Tibial nerve (tissue), 4 donors: ENCODE data around the gene TC2N. TPM values are rescaled to one million over a fixed set of nuclear protein-coding genes. Genes with fewer than 3 reads are reported as not detected.

Experiments
- DNase-seq, 2 donors: peaks; one replicate each; pipeline ENCODE4 v3.0.0-alpha.2; 2019; ENCODE audit warnings: low spot score in 2 of 2
- H3K27ac ChIP-seq, 4 donors: fragments of 200-600 bp; sonication (generic) in 3 of 4; one replicate each; pipeline ENCODE4 v1.5.1; 2017 to 2019; ENCODE audit warnings: mild to moderate bottlenecking in 1 of 4
- H3K27me3 ChIP-seq, 2 donors: fragments of 200-600 bp; sonication (generic) in 1 of 2; one replicate each; pipeline versions ENCODE4 v1.5.1 to v1.6.0; 2017 to 2019
- H3K36me3 ChIP-seq, 3 donors: fragments of 200-600 bp; sonication (generic); one replicate each; pipeline ENCODE4 v1.5.1; 2018 to 2019
- H3K4me1 ChIP-seq, 4 donors: fragments of 200-600 bp; sonication (generic) in 3 of 4; one replicate each; pipeline ENCODE4 v1.5.1; 2017 to 2019
- H3K4me3 ChIP-seq, 4 donors: fragments of 200-600 bp; sonication (generic) in 3 of 4; one replicate each; pipeline ENCODE4 v1.5.1; 2017 to 2019; ENCODE audit warnings: mild to moderate bottlenecking in 1 of 4, moderate library complexity in 1 of 4
- H3K9me3 ChIP-seq, 4 donors: fragments of 200-600 bp; sonication (generic) in 3 of 4; one replicate each; pipeline ENCODE4 v1.5.1; 2017 to 2019
- CTCF ChIP-seq, 5 experiments: fragments of 200-600 bp in 3 of 5; fragments of 450-650 bp in 2 of 5; sonication (generic) in 3 of 5; IDR thresholded peaks; one replicate each; pipeline ENCODE4 v1.5.1; 2016 to 2019; ENCODE audit warnings: antibody characterized with exemption in 5 of 5, mild to moderate bottlenecking in 3 of 5, moderate library complexity in 2 of 5
- EP300 ChIP-seq, 2 donors: sonication (generic); formaldehyde crosslinking; IDR thresholded peaks; one replicate each; pipeline ENCODE4 v1.6.1; 2017; ENCODE audit warnings: antibody characterized with exemption in 2 of 2, mild to moderate bottlenecking in 1 of 2
- POLR2A ChIP-seq, 2 donors: fragments of 450-650 bp; IDR thresholded peaks; one replicate each; pipeline ENCODE4 v1.6.1; 2017; ENCODE audit warnings: antibody characterized with exemption in 2 of 2, mild to moderate bottlenecking in 2 of 2, moderate library complexity in 2 of 2
- WGBS, 2 donors: methylation state at CpG; one replicate each; pipeline ENCODE4 v1.1.5; 2018; 5-methylcytosine and 5-hydroxymethylcytosine counted together
- total RNA-seq, 4 donors: library from RNA; depleted of rRNA; stranded (reverse); fragments of >200 nt; gene quantifications; one replicate each; pipeline ENCODE4 v1.1.0, GENCODE V29; 2016

The TC2N gene
- total RNA-seq, 4 donors from 2014 or later, result 23.4 to 35.2 (median 25.7) TPM

DNA sequence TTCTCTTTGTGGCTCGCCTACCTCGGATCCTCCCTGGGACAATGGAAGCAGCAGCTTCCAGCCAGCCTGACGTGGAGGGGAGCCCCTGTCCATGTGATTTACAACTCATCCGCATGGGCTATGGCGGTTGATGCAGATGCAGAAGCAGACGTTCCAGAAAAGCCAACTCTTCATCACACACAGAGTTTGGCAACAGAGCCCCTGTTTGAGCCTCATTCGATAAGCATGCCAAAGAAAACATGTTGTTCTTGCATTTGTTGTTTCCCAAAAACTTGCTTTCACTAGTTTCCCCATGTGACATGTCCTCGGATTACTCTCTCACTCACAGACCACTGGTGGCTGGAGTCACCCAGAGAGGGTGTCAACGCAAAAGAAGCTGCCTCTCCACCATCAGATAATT lies 16.4 kb upstream of the TC2N start:
- H3K36me3 ChIP-seq, result peaks cover 0 to 34% (median 9%) of the 10 kb centered on the region in 3 donors
- TF ChIP-seq CTCF (IDR thresholded peaks at IDR 0.05), result no peak
- TF ChIP-seq EP300 (IDR thresholded peaks at IDR 0.05), result peak in 1 of 2 donors; percentile 78
- H3K4me3 ChIP-seq, result no peak overlapping the region
- peaks cover 0 to 38% (median 5%) of the 10 kb centered on the region in 4 donors for H3K4me1 ChIP-seq
- H3K9me3 ChIP-seq, result no peaks in the 10 kb centered on the region
- DNase-seq, result peak; percentile 28 to 62
- H3K27ac ChIP-seq, result peak overlapping the region in 3 of 4 donors; percentile 47 to 72 (median 48)
- no peaks in the 10 kb centered on the region for H3K27me3 ChIP-seq
- WGBS, 2 donors, result 50 to 57% methylated on average over 9 of the region's 9 CpGs

DNA sequence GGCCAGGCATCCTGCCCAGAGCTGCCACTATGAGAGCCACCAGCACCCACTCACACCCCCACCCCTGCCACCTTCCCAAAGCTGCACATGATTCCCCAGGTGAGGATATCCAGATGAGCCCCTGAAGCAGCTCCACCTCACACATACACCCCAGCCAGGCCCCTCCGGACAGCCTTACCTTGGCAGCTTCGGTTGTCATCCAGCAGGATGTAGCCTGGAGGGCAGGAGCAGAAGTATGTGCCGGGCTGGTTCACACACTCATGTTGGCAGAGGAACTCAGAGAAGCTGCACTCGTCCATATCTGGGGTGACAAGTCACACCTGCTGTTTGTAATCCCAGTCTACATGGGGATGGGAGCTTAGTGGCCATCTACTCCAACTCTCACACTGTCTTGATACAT lies 15.4 kb upstream of the TC2N start:
- no peaks in the 10 kb centered on the region for H3K27me3 ChIP-seq
- TF ChIP-seq CTCF (IDR thresholded peaks at IDR 0.05) (no peak), EP300 (IDR thresholded peaks at IDR 0.05) (no peak), POLR2A (IDR thresholded peaks at IDR 0.05) (no peak)
- DNase-seq, result no peak
- H3K36me3 ChIP-seq, result peaks cover 0 to 44% (median 9%) of the 10 kb centered on the region in 3 donors
- H3K4me3 ChIP-seq, result no peak overlapping the region
- H3K9me3 ChIP-seq, result no peaks in the 10 kb centered on the region
- H3K27ac ChIP-seq, result peak overlapping the region in 1 of 4 donors; percentile 67
- 89 to 94% methylated on average over 4 of the region's 4 CpGs for WGBS, 2 donors
- peaks cover 0 to 30% (median under 1%) of the 10 kb centered on the region in 4 donors for H3K4me1 ChIP-seq

GRCh38 chr14:91882369-91882768 lies 15.0 kb upstream of the TC2N start:
- Histone ChIP-seq H3K4me1 (peaks cover 0 to 30% (median 0%) of the 10 kb centered on the region in 4 donors), H3K27ac (peak overlapping the region in 1 of 4 donors; percentile 67)
- DNase-seq, result no peak

DNA sequence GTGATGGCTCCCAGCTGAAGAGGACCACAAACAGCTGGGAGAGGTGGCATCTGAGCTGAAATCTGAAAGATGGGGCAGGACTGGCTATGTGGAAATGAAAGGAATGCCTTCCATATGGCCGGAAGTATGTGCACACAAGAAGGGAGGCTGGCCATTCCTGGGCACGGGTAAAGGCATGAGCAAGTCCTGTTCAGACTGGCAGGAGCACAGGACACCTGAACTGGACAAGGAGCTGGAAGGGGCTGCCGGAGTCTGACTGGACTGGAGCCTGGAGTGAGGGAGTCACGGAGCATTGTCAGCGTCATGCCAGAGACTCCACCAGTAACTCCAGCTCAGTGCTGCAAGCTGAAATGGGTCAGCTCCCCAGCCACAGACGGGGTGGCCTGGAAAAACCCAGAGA lies 11.9 kb upstream of the TC2N start:
- Histone ChIP-seq H3K9me3 (no peaks in the 10 kb centered on the region), H3K36me3 (peaks cover 0 to 68% (median 9%) of the 10 kb centered on the region in 3 donors), H3K4me1 (peaks cover 0 to 12% (median under 1%) of the 10 kb centered on the region in 4 donors), H3K4me3 (no peak overlapping the region), H3K27ac (peak overlapping the region in 1 of 4 donors; percentile 0), H3K27me3 (no peaks in the 10 kb centered on the region)
- WGBS, 2 donors, result 77 to 91% methylated on average over 6 of the region's 6 CpGs
- TF ChIP-seq EP300 (IDR thresholded peaks at IDR 0.05), result no peak
- no peak for TF ChIP-seq CTCF (IDR thresholded peaks at IDR 0.05)
- TF ChIP-seq POLR2A (IDR thresholded peaks at IDR 0.05), result no peak
- DNase-seq, result no peak

More at GRCh38 chr14:91882369-91882768, 15.0 kb upstream of the TC2N start:
- H3K4me3 ChIP-seq, result no peak overlapping the region
- H3K9me3 ChIP-seq, result no peaks in the 10 kb centered on the region
- no peaks in the 10 kb centered on the region for H3K27me3 ChIP-seq
- peaks cover 0 to 48% (median 9%) of the 10 kb centered on the region in 3 donors for H3K36me3 ChIP-seq
- TF ChIP-seq EP300 (IDR thresholded peaks at IDR 0.05) (no peak), POLR2A (IDR thresholded peaks at IDR 0.05) (no peak), CTCF (IDR thresholded peaks at IDR 0.05) (no peak)
- 83 to 89% methylated on average over 3 to 5 of the region's 5 CpGs for whole genome bisulfite sequencing, 2 donors

- peaks cover 0 to 77% (median 9%) of the 10 kb centered on the region in 3 donors for H3K36me3 ChIP-seq
- H3K27ac ChIP-seq, result no peak overlapping the region
- H3K4me1 ChIP-seq, result peaks cover 0 to 14% (median 4%) of the 10 kb centered on the region in 4 donors
- no peak overlapping the region for H3K4me3 ChIP-seq
- H3K9me3 ChIP-seq, result no peaks in the 10 kb centered on the region
- TF ChIP-seq CTCF (IDR thresholded peaks at IDR 0.05) (no peak), EP300 (IDR thresholded peaks at IDR 0.05) (no peak), POLR2A (IDR thresholded peaks at IDR 0.05) (no peak)
- no peak for DNase-seq
- WGBS, 2 donors, result 92 to 96% methylated on average over 5 of the region's 5 CpGs
- no peaks in the 10 kb centered on the region for H3K27me3 ChIP-seq
Measured at GRCh38 chr14:91878274-91878673, 10.9 kb upstream of the TC2N start.
